Motor neuron (in vitro differentiated cells): ENCODE data around the gene GID4. TPM values are rescaled to one million over a fixed set of nuclear protein-coding genes. Genes with fewer than 3 reads are reported as not detected.

Experiments
- ATAC-seq, 8 experiments: fragments of 200-7000 bp; cut with Tn5 transposase; replicated peaks in 6 of 8; 2 replicates each; pipeline ENCODE4 v1.8.0; 2021; ENCODE audit warnings: mild to moderate bottlenecking in 8 of 8, moderate library complexity in 8 of 8
- H3K27ac ChIP-seq, 2 donors: fragments of 250-450 bp; sonication (Bioruptor Pico); 2 replicates each; pipeline ENCODE4 v1.9.0; 2021; ENCODE audit warnings: antibody characterized with exemption in 2 of 2, mild to moderate bottlenecking in 2 of 2, moderate library complexity in 1 of 2
- H3K4me1 ChIP-seq, 2 donors: fragments of 250-450 bp; sonication (Bioruptor Pico); replicated peaks in 1 of 2; 2 replicates each; pipeline ENCODE4 v1.6.1; 2021; ENCODE audit warnings: antibody characterized with exemption in 2 of 2, mild to moderate bottlenecking in 2 of 2, moderate library complexity in 1 of 2
- H3K4me3 ChIP-seq, 5 donors: fragments of 250-450 bp; sonication (Bioruptor Pico); 2 replicates each; pipeline ENCODE4 v1.9.0; 2021; ENCODE audit warnings: antibody characterized with exemption in 5 of 5, mild to moderate bottlenecking in 5 of 5, moderate library complexity in 4 of 5
- WGBS, 10 experiments: fragments of 450-650 bp; shearing (Covaris generic); methylation state at CpG; one replicate each; pipeline ENCODE4 v1.0.0; 2022; 5-methylcytosine and 5-hydroxymethylcytosine counted together
- in situ Hi-C, 9 experiments: fragments of 400-800 bp; cut with MboI; loops; one replicate each; pipeline ENCODE4 v1.15.0; 2021; ENCODE audit warnings: low sequenced_read_pairs in 9 of 9, low pct_unique_long_range_greater_than_20kb in 2 of 9; ENCODE audit not compliant: unreplicated experiment in 9 of 9
- total RNA-seq, 8 experiments: library from RNA; unstranded; fragments of 300-600 nt; gene quantifications; 2 replicates each; pipeline versions ENCODE4 v1.2.3 to v1.2.4, GENCODE V29; 2022

The GID4 gene
- total RNA-seq, 8 experiments from 2014 or later = 6.0 to 13.0 (median 8.2) TPM

GRCh38 chr17:18059283-18059682 lies 20.1 kb downstream of the GID4 start:
- no peaks in the 10 kb centered on the region for H3K4me1 ChIP-seq
- H3K27ac ChIP-seq = no peak overlapping the region
- no peak for ATAC-seq
- no peak overlapping the region for H3K4me3 ChIP-seq
- in situ Hi-C loops = no loop called here
- WGBS, 10 experiments = 75 to 100% (median 91%) methylated on average over 1 to 3 of the region's 5 CpGs; no CpG with 5 or more reads in 2 of the 10 experiments

GRCh38 chr17:18064053-18064452 lies 24.8 kb downstream of the GID4 start:
- Histone ChIP-seq H3K27ac (no peak overlapping the region), H3K4me1 (no peaks in the 10 kb centered on the region), H3K4me3 (no peak overlapping the region)
- 61 to 100% (median 100%) methylated on average over 1 to 2 of the region's 2 CpGs; no CpG with 5 or more reads in 3 of the 10 experiments for whole genome bisulfite sequencing, 10 experiments
- no peak for ATAC-seq
- in situ Hi-C loops = no loop called here

- WGBS, 10 experiments = 88 to 100% (median 100%) methylated on average over 1 to 5 of the region's 11 CpGs; no CpG with 5 or more reads in 3 of the 10 experiments
These were observed 26.3 kb downstream of the GID4 start for GRCh38 chr17:18065546-18065945.

GRCh38 chr17:18066866-18067265 lies 27.7 kb downstream of the GID4 start:
- ATAC-seq = no peak
- H3K27ac ChIP-seq = no peak overlapping the region
- H3K4me3 ChIP-seq = no peak overlapping the region
- H3K4me1 ChIP-seq = peaks cover 0 to 3% of the 10 kb centered on the region in 2 donors
- in situ Hi-C loops = no loop called here
- WGBS, 10 experiments = 81 to 100% (median 98%) methylated on average over 1 to 4 of the region's 4 CpGs; no CpG with 5 or more reads in 4 of the 10 experiments

More at GRCh38 chr17:18065546-18065945, 26.3 kb downstream of the GID4 start:
- ATAC-seq = no peak
- no peaks in the 10 kb centered on the region for H3K4me1 ChIP-seq
- no peak overlapping the region for H3K27ac ChIP-seq
- no peak overlapping the region for H3K4me3 ChIP-seq
- in situ Hi-C loops = no loop called here

GRCh38 chr17:18069101-18069500 lies 29.9 kb downstream of the GID4 start:
- Histone ChIP-seq H3K4me3 (no peak overlapping the region), H3K4me1 (peaks cover 0 to 3% of the 10 kb centered on the region in 2 donors), H3K27ac (no peak overlapping the region)
- ATAC-seq = peak in 2 of 8 experiments; percentile 31 to 33
- 94 to 100% (median 100%) methylated on average over 2 of the region's 2 CpGs; no CpG with 5 or more reads in 6 of the 10 experiments for WGBS, 10 experiments
- in situ Hi-C loops = no loop called here

GRCh38 chr17:18070861-18071340 lies 31.7 kb downstream of the GID4 start:
- Histone ChIP-seq H3K4me3 (no peak overlapping the region), H3K27ac (no peak overlapping the region), H3K4me1 (peaks cover 0 to 3% of the 10 kb centered on the region in 2 donors)
- peak; percentile 34 to 75 (median 57) for ATAC-seq
- in situ Hi-C loops = no loop called here
- WGBS, 10 experiments = 0 to 100% (median 33%) methylated on average over 1 to 8 of the region's 8 CpGs

- Histone ChIP-seq H3K4me1 (peaks cover 0 to 3% of the 10 kb centered on the region in 2 donors), H3K27ac (no peak overlapping the region), H3K4me3 (no peak overlapping the region)
- in situ Hi-C loops = no loop called here
- no peak for ATAC-seq
These were observed 32.5 kb downstream of the GID4 start for GRCh38 chr17:18071751-18072150.

GRCh38 chr17:18074566-18075272 lies 35.5 kb downstream of the GID4 start:
- ATAC-seq = peak in 2 of 8 experiments; percentile 44 to 45
- WGBS, 10 experiments = 10 to 100% (median 77%) methylated on average over 1 to 4 of the region's 6 CpGs; no CpG with 5 or more reads in 2 of the 10 experiments
- no peak overlapping the region for H3K27ac ChIP-seq
- in situ Hi-C loops = no loop called here
- no peak overlapping the region for H3K4me3 ChIP-seq
- peaks cover 0 to 3% of the 10 kb centered on the region in 2 donors for H3K4me1 ChIP-seq

- WGBS, 10 experiments = 40 to 100% (median 68%) methylated on average over 1 to 7 of the region's 7 CpGs; no CpG with 5 or more reads in 3 of the 10 experiments
- Histone ChIP-seq H3K4me1 (no peaks in the 10 kb centered on the region), H3K27ac (no peak overlapping the region), H3K4me3 (no peak overlapping the region)
- in situ Hi-C loops = no loop called here
- ATAC-seq = no peak
These were observed 37.7 kb downstream of the GID4 start for GRCh38 chr17:18076936-18077335.

GRCh38 chr17:18079543-18079942 lies 40.3 kb downstream of the GID4 start:
- H3K4me3 ChIP-seq = no peak overlapping the region
- ATAC-seq = no peak
- H3K4me1 ChIP-seq = no peaks in the 10 kb centered on the region
- no peak overlapping the region for H3K27ac ChIP-seq
- 49 to 97% (median 74%) methylated on average over 3 to 4 of the region's 4 CpGs for WGBS, 10 experiments
- in situ Hi-C loops = no loop called here

GRCh38 chr17:18084256-18084655 lies 45.0 kb downstream of the GID4 start:
- WGBS, 10 experiments = 26 to 100% (median 69%) methylated on average over 1 to 3 of the region's 4 CpGs; no CpG with 5 or more reads in 2 of the 10 experiments
- in situ Hi-C loops = no loop called here

GRCh38 chr17:18087610-18088491 lies 48.6 kb downstream of the GID4 start, which contains the start of gene DRG2:
TSS of gene DRG2 (plus strand) at chr17:18087948. CDS start at chr17:18088024, 76 bp downstream.
- peak within 1 kb of the TSS; percentile 53 to 88 (median 81) for H3K4me3 ChIP-seq
- peak; percentile 96 to 98 (median 98) for ATAC-seq
- in situ Hi-C loops = no loop called here
- H3K27ac ChIP-seq = peak within 1 kb of the TSS; percentile 59 to 81
- 0 to 10% (median 1%) methylated on average over 2 to 38 of the region's 52 CpGs; no CpG with 5 or more reads in 6 of the 10 experiments for WGBS, 10 experiments
- peaks cover 7 to 10% of the 10 kb centered on the region in 2 donors for H3K4me1 ChIP-seq

More at GRCh38 chr17:18084256-18084655, 45.0 kb downstream of the GID4 start:
- no peak for ATAC-seq
- Histone ChIP-seq H3K27ac (no peak overlapping the region), H3K4me1 (peaks cover 7 to 10% of the 10 kb centered on the region in 2 donors), H3K4me3 (no peak overlapping the region)

- 93 to 100% (median 98%) methylated on average over 2 of the region's 2 CpGs; no CpG with 5 or more reads in 6 of the 10 experiments for WGBS, 10 experiments
- in situ Hi-C loops = no loop called here
- no peak for ATAC-seq
These were observed 50.4 kb downstream of the GID4 start for GRCh38 chr17:18089613-18090012.

More at GRCh38 chr17:18089613-18090012, 50.4 kb downstream of the GID4 start:
- Histone ChIP-seq H3K4me3 (no peak overlapping the region), H3K4me1 (peaks cover 7 to 10% of the 10 kb centered on the region in 2 donors), H3K27ac (no peak overlapping the region)
